ENCODE results near the gene PLCB1.

The PLCB1 gene

DNA sequence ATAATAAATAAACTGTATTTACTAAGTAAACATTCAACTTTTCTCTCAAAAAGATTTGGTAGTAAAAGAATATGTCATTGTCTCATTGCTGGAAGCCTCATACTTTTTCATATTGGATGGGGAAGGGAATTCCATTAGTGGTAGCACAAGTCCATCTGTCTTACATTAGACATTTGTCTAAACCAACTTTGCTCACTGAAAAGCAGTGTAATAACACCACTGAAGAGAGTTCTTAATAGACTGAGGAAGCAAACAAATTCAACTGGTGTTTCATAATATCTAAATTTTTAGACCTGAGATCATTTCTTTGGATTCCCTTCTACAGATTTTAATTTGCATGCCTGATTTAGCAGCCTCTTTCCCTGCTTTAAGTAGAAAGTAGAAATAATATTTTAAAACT, 62.7 kb downstream of the PLCB1 start:
- Histone ChIP-seq H4K12ac (ENCODE audit: low read depth, low read length) (no peak overlapping the region), H3K9me3 (ENCODE audit: insufficient read depth, low read depth, low read length) (no peaks in the 10 kb centered on the region), H3K79me1 (ENCODE audit: low read length) (no peaks in the 10 kb centered on the region), H2BK5ac (ENCODE audit: low read depth, low read length, poor library complexity) (no peak overlapping the region), H3K4me3 (ENCODE audit: low read depth, low read length) (no peak overlapping the region), H2BK120ac (ENCODE audit: insufficient read depth, low read length, poor library complexity) (no peak overlapping the region), H3K4me1 (ENCODE audit: control insufficient read depth in 1 of 2, insufficient read depth in 2 of 2, low read length in 2 of 2) (no peaks in the 10 kb centered on the region), H2AFZ (ENCODE audit: insufficient read depth, low read length, poor library complexity) (no peak overlapping the region), H3K14ac (ENCODE audit: low read length) (no peak overlapping the region), H3K18ac (ENCODE audit: low read length) (no peak overlapping the region), H3K27ac (ENCODE audit: low read depth, low read length) (no peak overlapping the region), H3K23ac (ENCODE audit: low read length) (no peak overlapping the region), H2AK5ac (ENCODE audit: low read length) (no peak overlapping the region), H3K9ac (ENCODE audit: low read length) (no peak overlapping the region), H3K79me2 (ENCODE audit: control insufficient read depth, insufficient read depth, low read length, poor library complexity) (no peaks in the 10 kb centered on the region), H3K27me3 (ENCODE audit: insufficient read depth, low read length) (no peaks in the 10 kb centered on the region), H2BK12ac (ENCODE audit: low read length) (no peak overlapping the region), H3K4ac (ENCODE audit: low read depth, low read length) (no peak overlapping the region), H3K4me2 (ENCODE audit: low read length) (no peak overlapping the region), H4K91ac (ENCODE audit: low read depth, low read length) (no peak overlapping the region), H4K8ac (ENCODE audit: low read depth, low read length) (no peak overlapping the region), H3K36me3 (ENCODE audit: control insufficient read depth in 1 of 2, insufficient read depth in 2 of 2, low read length in 2 of 2) (no peaks in the 10 kb centered on the region)
- no peak for DNase-seq

DNA sequence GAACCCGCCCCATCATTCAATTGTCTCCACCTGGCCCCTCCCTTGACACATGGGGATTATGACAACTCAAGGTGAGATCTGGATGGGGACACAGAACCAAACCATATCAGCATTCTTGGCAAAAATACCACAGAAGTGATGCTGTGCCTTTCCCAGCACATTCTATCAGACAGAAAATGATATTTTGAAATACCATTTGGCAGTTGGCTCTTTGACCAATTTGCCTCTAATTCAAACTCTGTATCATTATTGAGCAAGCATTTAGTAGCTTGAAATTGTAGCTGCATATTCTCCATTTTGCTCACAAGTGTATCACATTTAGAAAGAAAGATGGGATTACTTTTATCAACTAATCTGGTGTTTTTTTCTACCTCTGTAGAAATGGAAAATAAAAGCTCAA, 64.0 kb downstream of the PLCB1 start:
- H3K4me1 ChIP-seq (ENCODE audit: control insufficient read depth in 1 of 2, insufficient read depth in 2 of 2, low read length in 2 of 2) = no peaks in the 10 kb centered on the region
- H3K18ac ChIP-seq (ENCODE audit: low read length) = no peak overlapping the region
- no peak overlapping the region for H3K23ac ChIP-seq (ENCODE audit: low read length)
- no CpG with 5 or more reads among the region's 1 CpG for WGBS (ENCODE audit: extremely low coverage, insufficient coverage, insufficient read length)
- H2BK120ac ChIP-seq (ENCODE audit: insufficient read depth, low read length, poor library complexity) = no peak overlapping the region
- H3K14ac ChIP-seq (ENCODE audit: low read length) = no peak overlapping the region
- H3K27ac ChIP-seq (ENCODE audit: low read depth, low read length) = no peak overlapping the region
- no peaks in the 10 kb centered on the region for H3K9me3 ChIP-seq (ENCODE audit: insufficient read depth, low read depth, low read length)
- no peaks in the 10 kb centered on the region for H3K79me2 ChIP-seq (ENCODE audit: control insufficient read depth, insufficient read depth, low read length, poor library complexity)
- H4K12ac ChIP-seq (ENCODE audit: low read depth, low read length) = no peak overlapping the region
- H4K91ac ChIP-seq (ENCODE audit: low read depth, low read length) = no peak overlapping the region
- no peak overlapping the region for H4K8ac ChIP-seq (ENCODE audit: low read depth, low read length)
- no peak overlapping the region for H3K4ac ChIP-seq (ENCODE audit: low read depth, low read length)
- no peak overlapping the region for H2BK5ac ChIP-seq (ENCODE audit: low read depth, low read length, poor library complexity)
- no peak overlapping the region for H3K4me3 ChIP-seq (ENCODE audit: low read depth, low read length)
- no peak overlapping the region for H2BK12ac ChIP-seq (ENCODE audit: low read length)
- H2AFZ ChIP-seq (ENCODE audit: insufficient read depth, low read length, poor library complexity) = no peak overlapping the region
- H2AK5ac ChIP-seq (ENCODE audit: low read length) = no peak overlapping the region
- no peaks in the 10 kb centered on the region for H3K79me1 ChIP-seq (ENCODE audit: low read length)
- no peaks in the 10 kb centered on the region for H3K27me3 ChIP-seq (ENCODE audit: insufficient read depth, low read length)
- H3K9ac ChIP-seq (ENCODE audit: low read length) = no peak overlapping the region
- DNase-seq = no peak
- H3K36me3 ChIP-seq (ENCODE audit: control insufficient read depth in 1 of 2, insufficient read depth in 2 of 2, low read length in 2 of 2) = no peaks in the 10 kb centered on the region
- no peak overlapping the region for H3K4me2 ChIP-seq (ENCODE audit: low read length)

DNA sequence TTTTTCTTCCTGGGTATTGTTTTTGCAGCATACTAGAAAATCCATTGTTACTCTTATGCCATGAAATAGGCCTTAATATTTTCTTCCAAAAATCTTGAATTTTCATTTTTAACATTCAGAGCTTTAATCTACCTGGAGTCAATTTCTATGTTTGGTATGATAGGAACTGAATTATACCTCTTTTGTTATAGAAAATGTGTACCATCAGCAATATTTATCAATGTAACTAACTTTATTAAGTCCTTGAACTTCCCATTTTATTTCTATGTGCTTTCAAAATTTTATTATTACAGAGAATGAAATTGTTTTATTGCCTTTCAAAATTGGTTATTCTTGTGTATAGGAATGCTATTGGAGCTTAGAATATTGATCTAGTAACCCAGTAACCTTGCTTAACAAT, 68.2 kb downstream of the PLCB1 start:
- H3K36me3 ChIP-seq (ENCODE audit: control insufficient read depth in 1 of 2, insufficient read depth in 2 of 2, low read length in 2 of 2) = no peaks in the 10 kb centered on the region
- no peak overlapping the region for H3K4me3 ChIP-seq (ENCODE audit: low read depth, low read length)
- no peak overlapping the region for H4K12ac ChIP-seq (ENCODE audit: low read depth, low read length)
- no peak overlapping the region for H3K4me2 ChIP-seq (ENCODE audit: low read length)
- H2AFZ ChIP-seq (ENCODE audit: insufficient read depth, low read length, poor library complexity) = no peak overlapping the region
- H3K4ac ChIP-seq (ENCODE audit: low read depth, low read length) = no peak overlapping the region
- H3K79me1 ChIP-seq (ENCODE audit: low read length) = no peaks in the 10 kb centered on the region
- no peak overlapping the region for H3K18ac ChIP-seq (ENCODE audit: low read length)
- H4K8ac ChIP-seq (ENCODE audit: low read depth, low read length) = no peak overlapping the region
- H2BK120ac ChIP-seq (ENCODE audit: insufficient read depth, low read length, poor library complexity) = no peak overlapping the region
- H2AK5ac ChIP-seq (ENCODE audit: low read length) = no peak overlapping the region
- no peaks in the 10 kb centered on the region for H3K9me3 ChIP-seq (ENCODE audit: insufficient read depth, low read depth, low read length)
- no peaks in the 10 kb centered on the region for H3K4me1 ChIP-seq (ENCODE audit: control insufficient read depth in 1 of 2, insufficient read depth in 2 of 2, low read length in 2 of 2)
- no peak overlapping the region for H2BK5ac ChIP-seq (ENCODE audit: low read depth, low read length, poor library complexity)
- no peak overlapping the region for H2BK12ac ChIP-seq (ENCODE audit: low read length)
- no peaks in the 10 kb centered on the region for H3K27me3 ChIP-seq (ENCODE audit: insufficient read depth, low read length)
- H3K79me2 ChIP-seq (ENCODE audit: control insufficient read depth, insufficient read depth, low read length, poor library complexity) = no peaks in the 10 kb centered on the region
- H3K23ac ChIP-seq (ENCODE audit: low read length) = no peak overlapping the region
- no peak overlapping the region for H4K91ac ChIP-seq (ENCODE audit: low read depth, low read length)
- DNase-seq = no peak
- H3K14ac ChIP-seq (ENCODE audit: low read length) = no peak overlapping the region
- H3K9ac ChIP-seq (ENCODE audit: low read length) = no peak overlapping the region
- H3K27ac ChIP-seq (ENCODE audit: low read depth, low read length) = no peak overlapping the region

DNA sequence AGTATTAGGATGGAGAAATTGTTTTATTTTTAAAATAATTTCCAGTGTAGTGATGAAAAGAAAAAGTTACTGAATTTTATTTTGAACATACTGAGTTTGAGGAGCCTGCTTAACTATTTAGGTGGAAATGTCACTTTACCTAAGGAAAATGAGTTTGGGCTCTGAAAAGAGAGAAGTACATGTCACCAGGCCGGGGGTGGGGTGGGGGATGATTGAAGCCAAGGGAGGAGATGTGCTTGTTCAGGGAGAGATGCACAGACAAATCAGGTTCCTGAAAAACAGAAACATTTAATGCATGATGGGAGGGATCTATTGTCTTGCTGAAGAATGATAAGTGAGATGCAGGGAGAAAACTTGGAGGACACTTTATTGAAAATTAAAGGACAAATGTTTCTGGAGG, 71.3 kb downstream of the PLCB1 start:
- H3K4me1 ChIP-seq (ENCODE audit: control insufficient read depth in 1 of 2, insufficient read depth in 2 of 2, low read length in 2 of 2) = no peaks in the 10 kb centered on the region
- H3K79me2 ChIP-seq (ENCODE audit: control insufficient read depth, insufficient read depth, low read length, poor library complexity) = no peaks in the 10 kb centered on the region
- no peak overlapping the region for H2BK12ac ChIP-seq (ENCODE audit: low read length)
- H2AK5ac ChIP-seq (ENCODE audit: low read length) = no peak overlapping the region
- no peak overlapping the region for H3K4me3 ChIP-seq (ENCODE audit: low read depth, low read length)
- DNase-seq = no peak
- no peaks in the 10 kb centered on the region for H3K36me3 ChIP-seq (ENCODE audit: control insufficient read depth in 1 of 2, insufficient read depth in 2 of 2, low read length in 2 of 2)
- H2AFZ ChIP-seq (ENCODE audit: insufficient read depth, low read length, poor library complexity) = no peak overlapping the region
- no peak overlapping the region for H3K9ac ChIP-seq (ENCODE audit: low read length)
- H3K9me3 ChIP-seq (ENCODE audit: insufficient read depth, low read depth, low read length) = no peaks in the 10 kb centered on the region
- H3K18ac ChIP-seq (ENCODE audit: low read length) = no peak overlapping the region
- H3K4ac ChIP-seq (ENCODE audit: low read depth, low read length) = no peak overlapping the region
- H4K8ac ChIP-seq (ENCODE audit: low read depth, low read length) = no peak overlapping the region
- H3K23ac ChIP-seq (ENCODE audit: low read length) = no peak overlapping the region
- H3K27me3 ChIP-seq (ENCODE audit: insufficient read depth, low read length) = no peaks in the 10 kb centered on the region
- H4K12ac ChIP-seq (ENCODE audit: low read depth, low read length) = no peak overlapping the region
- H3K79me1 ChIP-seq (ENCODE audit: low read length) = no peaks in the 10 kb centered on the region
- H2BK120ac ChIP-seq (ENCODE audit: insufficient read depth, low read length, poor library complexity) = no peak overlapping the region
- no peak overlapping the region for H2BK5ac ChIP-seq (ENCODE audit: low read depth, low read length, poor library complexity)
- H3K4me2 ChIP-seq (ENCODE audit: low read length) = no peak overlapping the region
- no peak overlapping the region for H3K14ac ChIP-seq (ENCODE audit: low read length)
- WGBS (ENCODE audit: extremely low coverage, insufficient coverage, insufficient read length) = no CpG with 5 or more reads among the region's 1 CpG
- no peak overlapping the region for H3K27ac ChIP-seq (ENCODE audit: low read depth, low read length)
- no peak overlapping the region for H4K91ac ChIP-seq (ENCODE audit: low read depth, low read length)

DNA sequence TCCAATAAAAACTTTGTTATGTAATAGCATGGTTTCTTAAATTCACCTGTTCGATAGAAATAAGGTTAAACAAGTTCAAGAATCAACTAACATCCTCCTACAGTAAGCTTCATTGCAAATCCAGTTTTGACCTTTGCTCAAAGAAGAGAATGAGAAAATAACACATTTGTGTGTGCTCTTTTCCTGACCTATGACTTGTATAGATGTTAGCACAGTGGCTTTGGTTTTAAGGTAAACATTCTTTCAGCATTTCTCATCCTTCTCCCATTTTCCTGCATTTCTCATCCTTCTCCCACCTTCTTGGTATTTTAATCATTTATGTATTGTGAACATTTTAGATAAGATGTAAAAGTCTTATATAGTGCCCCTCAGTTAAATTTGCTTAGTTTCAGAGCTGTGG, 73.9 kb downstream of the PLCB1 start:
- Histone ChIP-seq H3K23ac (ENCODE audit: low read length) (no peak overlapping the region), H2AK5ac (ENCODE audit: low read length) (no peak overlapping the region), H3K14ac (ENCODE audit: low read length) (no peak overlapping the region), H3K18ac (ENCODE audit: low read length) (no peak overlapping the region), H3K79me1 (ENCODE audit: low read length) (no peaks in the 10 kb centered on the region), H3K27me3 (ENCODE audit: insufficient read depth, low read length) (no peaks in the 10 kb centered on the region), H4K12ac (ENCODE audit: low read depth, low read length) (no peak overlapping the region), H4K8ac (ENCODE audit: low read depth, low read length) (no peak overlapping the region), H2BK120ac (ENCODE audit: insufficient read depth, low read length, poor library complexity) (no peak overlapping the region), H3K4me1 (ENCODE audit: control insufficient read depth in 1 of 2, insufficient read depth in 2 of 2, low read length in 2 of 2) (no peaks in the 10 kb centered on the region), H2BK12ac (ENCODE audit: low read length) (no peak overlapping the region), H3K4ac (ENCODE audit: low read depth, low read length) (no peak overlapping the region), H2BK5ac (ENCODE audit: low read depth, low read length, poor library complexity) (no peak overlapping the region), H3K9ac (ENCODE audit: low read length) (no peak overlapping the region), H3K27ac (ENCODE audit: low read depth, low read length) (no peak overlapping the region), H3K4me3 (ENCODE audit: low read depth, low read length) (no peak overlapping the region), H3K4me2 (ENCODE audit: low read length) (no peak overlapping the region), H3K79me2 (ENCODE audit: control insufficient read depth, insufficient read depth, low read length, poor library complexity) (no peaks in the 10 kb centered on the region), H4K91ac (ENCODE audit: low read depth, low read length) (no peak overlapping the region), H3K9me3 (ENCODE audit: insufficient read depth, low read depth, low read length) (no peaks in the 10 kb centered on the region), H3K36me3 (ENCODE audit: control insufficient read depth in 1 of 2, insufficient read depth in 2 of 2, low read length in 2 of 2) (no peaks in the 10 kb centered on the region), H2AFZ (ENCODE audit: insufficient read depth, low read length, poor library complexity) (no peak overlapping the region)
- no CpG with 5 or more reads among the region's 1 CpG for WGBS (ENCODE audit: extremely low coverage, insufficient coverage, insufficient read length)
- no peak for DNase-seq

Data from trophoblast cell (in vitro differentiated cells and primary cell).